ENCODE measurements around the gene HMGXB3.
"Not testable (repeated sequence)": the region's sequence is repeated elsewhere in the genome, so short reads cannot be mapped to it uniquely, and the experiment has no call there.

Gene HMGXB3

GRCh38 chr5:150068961-150069645 lies 68.6 kb downstream of the HMGXB3 start:
- DNase-seq: no peak

- no peak for DNase-seq
Observed at GRCh38 chr5:150069672-150070627, 69.4 kb downstream of the HMGXB3 start.

GRCh38 chr5:150070821-150071220 lies 70.3 kb downstream of the HMGXB3 start:
- no peak for DNase-seq

GRCh38 chr5:150073086-150073625 lies 72.6 kb downstream of the HMGXB3 start:
- no peak for DNase-seq

GRCh38 chr5:150073677-150074076 lies 73.1 kb downstream of the HMGXB3 start:
- DNase-seq: no peak

- DNase-seq: no peak
Observed at GRCh38 chr5:150075233-150075632, 74.7 kb downstream of the HMGXB3 start.

GRCh38 chr5:150075806-150076205 lies 75.3 kb downstream of the HMGXB3 start:
- no peak for DNase-seq

GRCh38 chr5:150077060-150077459 lies 76.5 kb downstream of the HMGXB3 start:
- DNase-seq: no peak

GRCh38 chr5:150077996-150078801 lies 77.7 kb downstream of the HMGXB3 start:
- no peak for DNase-seq

- no peak for DNase-seq
Observed at GRCh38 chr5:150078802-150079689, 78.5 kb downstream of the HMGXB3 start.

GRCh38 chr5:150079909-150080461 lies 79.4 kb downstream of the HMGXB3 start:
- DNase-seq: no peak

- no peak for DNase-seq
Observed at GRCh38 chr5:150080696-150081435, 80.3 kb downstream of the HMGXB3 start.

GRCh38 chr5:150081541-150082283 lies 81.2 kb downstream of the HMGXB3 start:
- DNase-seq: no peak

GRCh38 chr5:150082374-150082773 lies 81.8 kb downstream of the HMGXB3 start:
- no peak for DNase-seq

GRCh38 chr5:150082889-150083288 lies 82.3 kb downstream of the HMGXB3 start:
- no peak for DNase-seq

- not testable (repeated sequence) for DNase-seq
Observed at GRCh38 chr5:150084754-150085153, 84.2 kb downstream of the HMGXB3 start.

GRCh38 chr5:150085191-150085912 lies 84.8 kb downstream of the HMGXB3 start:
- DNase-seq: no peak

GRCh38 chr5:150085950-150086715 lies 85.6 kb downstream of the HMGXB3 start, which contains the start of gene CSF1R:
TSS of gene CSF1R (minus strand) at chr5:150086554. CDS start at chr5:150086427, 127 bp downstream.
- no peak for DNase-seq

Measured in NCI-H1436 treated with DMSO at 0.1 percent for 48 hours (cell line).